Measurements from ENCODE around the gene CPVL.

DNA sequence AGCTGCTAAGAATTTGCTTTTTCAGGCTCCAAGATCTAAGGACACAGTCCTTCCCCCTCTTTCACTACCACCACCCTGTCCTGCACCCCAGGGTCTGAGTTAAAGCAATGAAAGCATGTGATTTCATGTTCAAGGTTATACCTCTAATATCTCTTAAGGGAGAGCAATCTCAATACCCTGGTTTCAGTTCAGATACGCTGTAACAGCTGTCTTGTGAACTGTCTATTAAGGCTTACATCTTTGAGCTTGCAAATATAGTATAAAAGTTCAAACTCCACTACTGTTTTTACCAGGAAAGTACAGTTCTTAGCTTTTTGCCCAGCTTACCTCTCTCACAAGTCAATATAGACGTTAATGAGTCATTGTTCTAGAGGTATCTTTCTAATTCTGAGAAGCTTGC lies 2.6 kb downstream of the CPVL start:
- TF ChIP-seq CTCF (conservative IDR thresholded peaks at IDR 0.05; ENCODE audit: low read depth in 2 of 2), result no peak
- TF ChIP-seq ZNF114 (CRISPR knock-in tag; IDR thresholded peaks at IDR 0.05), result no peak
- no peak for TF ChIP-seq POLR2AphosphoS5 (IDR thresholded peaks at IDR 0.05; ENCODE audit: low read depth)
- no peak for TF ChIP-seq EZH2 (IDR thresholded peaks at IDR 0.05; ENCODE audit: low read depth, unreplicated experiment)
- TF ChIP-seq EZH2phosphoT487 (IDR thresholded peaks at IDR 0.05; ENCODE audit: unreplicated experiment), result no peak
- no peak for TF ChIP-seq NANOG (IDR thresholded peaks at IDR 0.05; ENCODE audit: borderline replicate concordance)
- TF ChIP-seq JUNB (IDR thresholded peaks at IDR 0.05; ENCODE audit: unreplicated experiment), result no peak
- TF ChIP-seq REST (IDR thresholded peaks at IDR 0.05; ENCODE audit: unreplicated experiment), result no peak
- no peak for TF ChIP-seq CREB1 (CRISPR knock-in tag; IDR thresholded peaks at IDR 0.05; ENCODE audit: low read depth)
- TF ChIP-seq STAT1 (IDR thresholded peaks at IDR 0.05; ENCODE audit: unreplicated experiment), result no peak
